Measurements from ENCODE around the gene CEP170.
"Not testable (repeated sequence)": the region's sequence is repeated elsewhere in the genome, so short reads cannot be mapped to it uniquely, and the experiment has no call there.

The CEP170 gene

GRCh38 chr1:243229526-243229925 is 25.6 kb downstream of the CEP170 start:
- H3K4me1 ChIP-seq (ENCODE audit: insufficient read depth, low read length): no peaks in the 10 kb centered on the region
- no peak overlapping the region for H3K27ac ChIP-seq (ENCODE audit: low read length)
- no peak overlapping the region for H3K9ac ChIP-seq (ENCODE audit: low read depth, low read length)
- H3K9me3 ChIP-seq (ENCODE audit: insufficient read depth, low read depth, low read length): peaks cover 34% of the 10 kb centered on the region
- H3K27me3 ChIP-seq (ENCODE audit: insufficient read depth, low read length): no peaks in the 10 kb centered on the region
- peaks cover 24% of the 10 kb centered on the region; the same call in 1 of the 2 replicates for H3K36me3 ChIP-seq (ENCODE audit: insufficient read depth, low read depth, low read length)
- no peak overlapping the region for H3K4me3 ChIP-seq (ENCODE audit: low read length)

GRCh38 chr1:243227622-243228021 is 27.5 kb downstream of the CEP170 start:
- Histone ChIP-seq H3K36me3 (ENCODE audit: insufficient read depth, low read depth, low read length) (peaks cover 30% of the 10 kb centered on the region), H3K4me1 (ENCODE audit: insufficient read depth, low read length) (no peaks in the 10 kb centered on the region)

GRCh38 chr1:243218059-243218458 is 37.0 kb downstream of the CEP170 start:
- Histone ChIP-seq H3K27ac (ENCODE audit: low read length) (no peak overlapping the region), H3K4me3 (ENCODE audit: low read length) (no peak overlapping the region), H3K9me3 (ENCODE audit: insufficient read depth, low read depth, low read length) (no peaks in the 10 kb centered on the region), H3K36me3 (ENCODE audit: insufficient read depth, low read depth, low read length) (peaks cover 63% of the 10 kb centered on the region), H3K27me3 (ENCODE audit: insufficient read depth, low read length) (no peaks in the 10 kb centered on the region), H3K4me1 (ENCODE audit: insufficient read depth, low read length) (no peaks in the 10 kb centered on the region; the same call in 1 of the 2 replicates), H3K9ac (ENCODE audit: low read depth, low read length) (no peak overlapping the region)

More at GRCh38 chr1:243227622-243228021, 27.5 kb downstream of the CEP170 start:
- no peak overlapping the region for H3K4me3 ChIP-seq (ENCODE audit: low read length)
- H3K9ac ChIP-seq (ENCODE audit: low read depth, low read length): no peak overlapping the region
- H3K9me3 ChIP-seq (ENCODE audit: insufficient read depth, low read depth, low read length): peaks cover 29% of the 10 kb centered on the region
- H3K27ac ChIP-seq (ENCODE audit: low read length): no peak overlapping the region
- H3K27me3 ChIP-seq (ENCODE audit: insufficient read depth, low read length): no peaks in the 10 kb centered on the region

- no peaks in the 10 kb centered on the region; the same call in 1 of the 2 replicates for H3K4me1 ChIP-seq (ENCODE audit: insufficient read depth, low read length)
- no peak overlapping the region for H3K9ac ChIP-seq (ENCODE audit: low read depth, low read length)
- H3K27ac ChIP-seq (ENCODE audit: low read length): no peak overlapping the region
- H3K36me3 ChIP-seq (ENCODE audit: insufficient read depth, low read depth, low read length): peaks cover 58% of the 10 kb centered on the region
- no peaks in the 10 kb centered on the region for H3K9me3 ChIP-seq (ENCODE audit: insufficient read depth, low read depth, low read length)
- no peak overlapping the region for H3K4me3 ChIP-seq (ENCODE audit: low read length)
- H3K27me3 ChIP-seq (ENCODE audit: insufficient read depth, low read length): no peaks in the 10 kb centered on the region
Measured at GRCh38 chr1:243217349-243217748, 37.7 kb downstream of the CEP170 start.

GRCh38 chr1:243216741-243217140 is 38.3 kb downstream of the CEP170 start:
- H3K36me3 ChIP-seq (ENCODE audit: insufficient read depth, low read depth, low read length): peaks cover 56% of the 10 kb centered on the region
- H3K27ac ChIP-seq (ENCODE audit: low read length): no peak overlapping the region
- no peak overlapping the region; the same call in 1 of the 2 replicates for H3K9ac ChIP-seq (ENCODE audit: low read depth, low read length)
- H3K27me3 ChIP-seq (ENCODE audit: insufficient read depth, low read length): no peaks in the 10 kb centered on the region
- no peak overlapping the region for H3K4me3 ChIP-seq (ENCODE audit: low read length)
- H3K4me1 ChIP-seq (ENCODE audit: insufficient read depth, low read length): no peaks in the 10 kb centered on the region; the same call in 1 of the 2 replicates
- H3K9me3 ChIP-seq (ENCODE audit: insufficient read depth, low read depth, low read length): no peaks in the 10 kb centered on the region

GRCh38 chr1:243215276-243215875 is 39.7 kb downstream of the CEP170 start:
- H3K4me1 ChIP-seq (ENCODE audit: insufficient read depth, low read length); H3K27me3 ChIP-seq (ENCODE audit: insufficient read depth, low read length); H3K9me3 ChIP-seq (ENCODE audit: insufficient read depth, low read depth, low read length); H3K27ac ChIP-seq (ENCODE audit: low read length): not testable (repeated sequence)
- Histone ChIP-seq H3K36me3 (ENCODE audit: insufficient read depth, low read depth, low read length) (peaks cover 44% of the 10 kb centered on the region), H3K9ac (ENCODE audit: low read depth, low read length) (peak overlapping the region; percentile 51; the same call in 1 of the 2 replicates), H3K4me3 (ENCODE audit: low read length) (peak overlapping the region; percentile 43; the same call in 1 of the 2 replicates)

GRCh38 chr1:243213045-243213787 is 41.9 kb downstream of the CEP170 start:
- no peak overlapping the region for H3K27ac ChIP-seq (ENCODE audit: low read length)
- no peaks in the 10 kb centered on the region for H3K27me3 ChIP-seq (ENCODE audit: insufficient read depth, low read length)
- no peak overlapping the region for H3K4me3 ChIP-seq (ENCODE audit: low read length)
- H3K9ac ChIP-seq (ENCODE audit: low read depth, low read length): no peak overlapping the region
- peaks cover 23% of the 10 kb centered on the region; the same call in 1 of the 2 replicates for H3K36me3 ChIP-seq (ENCODE audit: insufficient read depth, low read depth, low read length)
- H3K4me1 ChIP-seq (ENCODE audit: insufficient read depth, low read length): no peaks in the 10 kb centered on the region; the same call in 1 of the 2 replicates
- H3K9me3 ChIP-seq (ENCODE audit: insufficient read depth, low read depth, low read length): no peaks in the 10 kb centered on the region

GRCh38 chr1:243211984-243212383 is 43.1 kb downstream of the CEP170 start:
- H3K27me3 ChIP-seq (ENCODE audit: insufficient read depth, low read length); H3K27ac ChIP-seq (ENCODE audit: low read length); H3K4me1 ChIP-seq (ENCODE audit: insufficient read depth, low read length); H3K4me3 ChIP-seq (ENCODE audit: low read length); H3K9ac ChIP-seq (ENCODE audit: low read depth, low read length); H3K9me3 ChIP-seq (ENCODE audit: insufficient read depth, low read depth, low read length): not testable (repeated sequence)
- H3K36me3 ChIP-seq (ENCODE audit: insufficient read depth, low read depth, low read length): peaks cover 11% of the 10 kb centered on the region; the same call in 1 of the 2 replicates

- not testable (repeated sequence) for H3K27ac ChIP-seq (ENCODE audit: low read length); H3K9me3 ChIP-seq (ENCODE audit: insufficient read depth, low read depth, low read length); H3K9ac ChIP-seq (ENCODE audit: low read depth, low read length); H3K27me3 ChIP-seq (ENCODE audit: insufficient read depth, low read length); H3K36me3 ChIP-seq (ENCODE audit: insufficient read depth, low read depth, low read length); H3K4me3 ChIP-seq (ENCODE audit: low read length); H3K4me1 ChIP-seq (ENCODE audit: insufficient read depth, low read length)
Measured at GRCh38 chr1:243205026-243205501, 50.0 kb downstream of the CEP170 start.

- H3K27me3 ChIP-seq (ENCODE audit: insufficient read depth, low read length); H3K9ac ChIP-seq (ENCODE audit: low read depth, low read length); H3K4me1 ChIP-seq (ENCODE audit: insufficient read depth, low read length); H3K36me3 ChIP-seq (ENCODE audit: insufficient read depth, low read depth, low read length); H3K4me3 ChIP-seq (ENCODE audit: low read length); H3K9me3 ChIP-seq (ENCODE audit: insufficient read depth, low read depth, low read length); H3K27ac ChIP-seq (ENCODE audit: low read length): not testable (repeated sequence)
Measured at GRCh38 chr1:243204336-243204735, 50.7 kb downstream of the CEP170 start.

GRCh38 chr1:243203196-243203595 is 51.9 kb downstream of the CEP170 start:
- not testable (repeated sequence) for H3K9me3 ChIP-seq (ENCODE audit: insufficient read depth, low read depth, low read length); H3K9ac ChIP-seq (ENCODE audit: low read depth, low read length); H3K4me3 ChIP-seq (ENCODE audit: low read length); H3K27ac ChIP-seq (ENCODE audit: low read length); H3K4me1 ChIP-seq (ENCODE audit: insufficient read depth, low read length); H3K27me3 ChIP-seq (ENCODE audit: insufficient read depth, low read length)
- H3K36me3 ChIP-seq (ENCODE audit: insufficient read depth, low read depth, low read length): peaks cover 11% of the 10 kb centered on the region; the same call in 1 of the 2 replicates

- not testable (repeated sequence) for H3K4me1 ChIP-seq (ENCODE audit: insufficient read depth, low read length); H3K4me3 ChIP-seq (ENCODE audit: low read length); H3K9me3 ChIP-seq (ENCODE audit: insufficient read depth, low read depth, low read length); H3K27me3 ChIP-seq (ENCODE audit: insufficient read depth, low read length); H3K27ac ChIP-seq (ENCODE audit: low read length); H3K9ac ChIP-seq (ENCODE audit: low read depth, low read length)
- peaks cover 14% of the 10 kb centered on the region; the same call in 1 of the 2 replicates for H3K36me3 ChIP-seq (ENCODE audit: insufficient read depth, low read depth, low read length)
Measured at GRCh38 chr1:243201316-243201715, 53.8 kb downstream of the CEP170 start.
